GM23248 (cell line): ENCODE results near the gene NME9.

Experiments
- EZH2 ChIP-seq: fragments of 200-600 bp; sonication (generic); IDR thresholded peaks from 2 replicates; pipeline ENCODE4 v1.6.1; 2018; ENCODE audit warnings: antibody characterized with exemption, mild to moderate bottlenecking; ENCODE audit not compliant: insufficient read depth, poor library complexity, severe bottlenecking
- EZH2phosphoT487 ChIP-seq: fragments of 200-600 bp; sonication (generic); IDR thresholded peaks from 2 replicates; pipeline ENCODE4 v1.6.1; 2018; ENCODE audit warnings: antibody characterized with exemption, moderate library complexity, mild to moderate bottlenecking, low read depth; ENCODE audit not compliant: insufficient read depth

DNA sequence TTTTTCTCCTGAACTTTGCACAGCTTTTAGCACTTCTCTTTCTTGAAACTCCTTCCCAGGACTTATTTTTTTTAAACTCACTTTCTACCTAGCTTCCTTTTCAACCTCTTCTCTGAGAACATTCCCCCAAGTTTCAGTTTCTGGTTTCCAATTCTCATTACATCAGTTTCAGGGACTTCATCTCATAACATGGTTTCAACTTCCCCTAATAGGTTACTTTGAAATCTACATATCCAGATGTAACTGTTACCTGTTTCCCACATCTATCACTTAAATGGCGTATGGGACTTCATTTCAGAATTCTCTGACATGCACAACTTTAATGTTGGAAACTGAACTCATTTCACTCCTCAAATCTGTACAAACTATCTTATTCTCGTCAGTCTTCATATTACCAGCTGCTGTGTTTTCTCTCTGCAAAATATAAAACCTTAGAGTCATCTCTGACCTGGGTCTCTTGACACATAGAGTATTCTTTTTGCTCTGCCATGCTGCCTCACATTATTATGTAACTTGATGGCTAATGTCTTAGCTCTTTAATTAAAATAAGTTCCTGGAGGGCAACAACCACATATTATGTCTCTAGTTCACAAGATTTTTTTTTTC, 58.4 kb downstream of the NME9 start:
- TF ChIP-seq EZH2phosphoT487: no peak
- no peak for TF ChIP-seq EZH2
